ENCODE results near the gene SERPINE3.

Gene SERPINE3

DNA sequence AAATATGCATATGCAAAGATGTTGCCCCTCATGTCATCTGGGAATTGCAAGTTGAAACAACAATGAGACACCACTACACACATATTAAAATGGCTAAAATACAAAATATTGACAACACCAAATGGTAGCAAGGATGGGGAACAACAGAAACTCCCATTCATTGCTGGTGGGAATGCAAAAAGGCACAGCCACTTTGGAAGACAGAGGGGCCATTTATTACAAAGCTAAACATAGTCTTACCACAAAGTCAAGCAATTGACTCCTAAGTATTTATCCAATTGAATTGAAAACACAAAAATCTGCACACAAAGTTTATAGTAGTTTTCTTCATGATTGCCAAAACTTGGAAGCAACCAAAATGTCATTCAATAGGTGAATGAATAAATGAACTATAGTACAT is 6.1 kb upstream of the SERPINE3 start:
- H3K4me3 ChIP-seq (ENCODE audit: low read depth in 1 of 2, low read length in 2 of 2): no peak overlapping the region
- H4K20me1 ChIP-seq (ENCODE audit: insufficient read depth, low read length): no peaks in the 10 kb centered on the region
- 0 out of 2 replicates have a peak, but pooled peaks cover 3% of the 10 kb centered on the region for H3K4me1 ChIP-seq (ENCODE audit: insufficient read depth, low read length)
- no peaks in the 10 kb centered on the region for H3K9me3 ChIP-seq (ENCODE audit: insufficient read depth, low read length, severe bottlenecking)
- DNase-seq (no peak), ATAC-seq (ENCODE audit: insufficient read depth, low read depth) (no peak)
- no peak overlapping the region for H3K27ac ChIP-seq (ENCODE audit: low read length)
- H3K36me3 ChIP-seq (ENCODE audit: insufficient read depth, low read length): no peaks in the 10 kb centered on the region
- no peak overlapping the region for H3K9ac ChIP-seq (ENCODE audit: low read depth, low read length)
- H3K79me2 ChIP-seq (ENCODE audit: insufficient read depth, low read length): no peaks in the 10 kb centered on the region
- TF ChIP-seq, protein P1, sequence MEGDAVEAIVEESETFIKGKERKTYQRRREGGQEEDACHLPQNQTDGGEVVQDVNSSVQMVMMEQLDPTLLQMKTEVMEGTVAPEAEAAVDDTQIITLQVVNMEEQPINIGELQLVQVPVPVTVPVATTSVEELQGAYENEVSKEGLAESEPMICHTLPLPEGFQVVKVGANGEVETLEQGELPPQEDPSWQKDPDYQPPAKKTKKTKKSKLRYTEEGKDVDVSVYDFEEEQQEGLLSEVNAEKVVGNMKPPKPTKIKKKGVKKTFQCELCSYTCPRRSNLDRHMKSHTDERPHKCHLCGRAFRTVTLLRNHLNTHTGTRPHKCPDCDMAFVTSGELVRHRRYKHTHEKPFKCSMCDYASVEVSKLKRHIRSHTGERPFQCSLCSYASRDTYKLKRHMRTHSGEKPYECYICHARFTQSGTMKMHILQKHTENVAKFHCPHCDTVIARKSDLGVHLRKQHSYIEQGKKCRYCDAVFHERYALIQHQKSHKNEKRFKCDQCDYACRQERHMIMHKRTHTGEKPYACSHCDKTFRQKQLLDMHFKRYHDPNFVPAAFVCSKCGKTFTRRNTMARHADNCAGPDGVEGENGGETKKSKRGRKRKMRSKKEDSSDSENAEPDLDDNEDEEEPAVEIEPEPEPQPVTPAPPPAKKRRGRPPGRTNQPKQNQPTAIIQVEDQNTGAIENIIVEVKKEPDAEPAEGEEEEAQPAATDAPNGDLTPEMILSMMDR (IDR thresholded peaks at IDR 0.05; ENCODE audit: borderline replicate concordance, extremely low read depth, low read length, poor library complexity, severe bottlenecking): no peak
- TF ChIP-seq EZH2 (IDR thresholded peaks at IDR 0.05; ENCODE audit: borderline replicate concordance, low read depth, low read length, severe bottlenecking): no peak
- H3K4me2 ChIP-seq (ENCODE audit: insufficient read depth, low read length): no peak overlapping the region
- peaks cover 8% of the 10 kb centered on the region for H3K27me3 ChIP-seq (ENCODE audit: insufficient read depth, low read length, poor library complexity)
- no peak overlapping the region for H2AFZ ChIP-seq (ENCODE audit: low read depth, low read length)

DNA sequence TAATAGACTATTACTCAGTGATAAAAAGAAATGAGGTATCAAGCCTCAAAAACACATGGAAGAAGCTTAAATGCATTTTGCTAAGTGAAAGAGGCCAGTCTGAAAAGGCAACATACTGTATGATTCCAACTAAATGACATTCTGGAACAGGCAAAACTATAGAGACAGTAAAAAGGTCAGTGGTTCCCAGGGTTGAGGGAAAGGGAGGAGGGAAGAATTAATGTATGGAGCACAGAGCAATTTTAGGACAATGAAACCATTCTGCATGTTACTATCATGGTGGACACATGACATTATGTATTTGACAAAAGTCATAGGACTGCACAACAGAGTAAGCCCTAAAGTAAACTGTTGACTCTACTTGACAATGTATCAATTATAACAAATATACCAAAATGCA is 5.7 kb upstream of the SERPINE3 start:
- ATAC-seq (ENCODE audit: insufficient read depth, low read depth): no peak
- Histone ChIP-seq H4K20me1 (ENCODE audit: insufficient read depth, low read length) (no peaks in the 10 kb centered on the region), H3K9ac (ENCODE audit: low read depth, low read length) (no peak overlapping the region), H3K27me3 (ENCODE audit: insufficient read depth, low read length, poor library complexity) (peaks cover 8% of the 10 kb centered on the region), H3K4me1 (ENCODE audit: insufficient read depth, low read length) (0 out of 2 replicates have a peak, but pooled peaks cover 3% of the 10 kb centered on the region), H2AFZ (ENCODE audit: low read depth, low read length) (no peak overlapping the region), H3K36me3 (ENCODE audit: insufficient read depth, low read length) (no peaks in the 10 kb centered on the region), H3K79me2 (ENCODE audit: insufficient read depth, low read length) (no peaks in the 10 kb centered on the region), H3K4me2 (ENCODE audit: insufficient read depth, low read length) (no peak overlapping the region), H3K9me3 (ENCODE audit: insufficient read depth, low read length, severe bottlenecking) (no peaks in the 10 kb centered on the region), H3K4me3 (ENCODE audit: low read depth in 1 of 2, low read length in 2 of 2) (no peak overlapping the region), H3K27ac (ENCODE audit: low read length) (no peak overlapping the region)
- DNase-seq: no peak
- no peak for TF ChIP-seq EZH2 (IDR thresholded peaks at IDR 0.05; ENCODE audit: borderline replicate concordance, low read depth, low read length, severe bottlenecking)
- TF ChIP-seq, protein P1 (IDR thresholded peaks at IDR 0.05; ENCODE audit: borderline replicate concordance, extremely low read depth, low read length, poor library complexity, severe bottlenecking): no peak

DNA sequence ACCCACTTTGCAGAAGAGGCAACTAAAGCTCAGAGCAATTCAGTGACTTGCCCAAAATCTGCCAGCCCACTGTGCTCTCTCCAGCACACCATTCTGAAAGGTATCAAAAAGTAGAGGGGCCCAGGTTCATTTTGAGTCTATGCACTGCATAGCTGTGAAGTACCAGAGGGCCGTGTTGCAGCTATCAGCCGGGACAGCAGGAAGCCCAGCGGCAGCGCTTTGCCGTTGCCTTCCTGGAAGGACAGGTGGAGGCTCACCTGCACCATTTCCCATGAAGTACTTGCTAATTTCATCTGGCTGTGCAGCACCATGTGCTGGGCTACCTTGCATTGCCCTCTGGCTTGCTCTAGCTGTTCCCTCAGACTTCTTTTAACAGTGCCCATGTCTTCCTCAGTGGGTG is 2.7 kb upstream of the SERPINE3 start:
- H3K4me3 ChIP-seq (ENCODE audit: low read depth in 1 of 2, low read length in 2 of 2): no peak overlapping the region
- no peak for DNase-seq
- H3K27me3 ChIP-seq (ENCODE audit: insufficient read depth, low read length, poor library complexity): peaks cover 7% of the 10 kb centered on the region
- H3K9me3 ChIP-seq (ENCODE audit: insufficient read depth, low read length, severe bottlenecking): no peaks in the 10 kb centered on the region
- no peak overlapping the region for H2AFZ ChIP-seq (ENCODE audit: low read depth, low read length)
- no peaks in the 10 kb centered on the region for H3K36me3 ChIP-seq (ENCODE audit: insufficient read depth, low read length)
- no peaks in the 10 kb centered on the region for H4K20me1 ChIP-seq (ENCODE audit: insufficient read depth, low read length)
- no peak for TF ChIP-seq EZH2 (IDR thresholded peaks at IDR 0.05; ENCODE audit: borderline replicate concordance, low read depth, low read length, severe bottlenecking)
- TF ChIP-seq, protein P1 (IDR thresholded peaks at IDR 0.05; ENCODE audit: borderline replicate concordance, extremely low read depth, low read length, poor library complexity, severe bottlenecking): no peak
- no peak overlapping the region for H3K4me2 ChIP-seq (ENCODE audit: insufficient read depth, low read length)
- H3K9ac ChIP-seq (ENCODE audit: low read depth, low read length): no peak overlapping the region
- no peak for ATAC-seq (ENCODE audit: insufficient read depth, low read depth)
- no peaks in the 10 kb centered on the region for H3K79me2 ChIP-seq (ENCODE audit: insufficient read depth, low read length)
- H3K27ac ChIP-seq (ENCODE audit: low read length): no peak overlapping the region
- H3K4me1 ChIP-seq (ENCODE audit: insufficient read depth, low read length): no peaks in the 10 kb centered on the region
